Neuronal stem cell (in vitro differentiated cells): Measurements from ENCODE around the gene STK32B. TPM values are rescaled to one million over a fixed set of nuclear protein-coding genes. Genes with fewer than 3 reads are reported as not detected.

ENCODE experiments used
- DNase-seq: peaks from one replicate; pipeline ENCODE4 v3.0.0-alpha.2; 2013; ENCODE audit warnings: low spot score
- H2AFZ ChIP-seq: one replicate; pipeline ENCODE4 v1.6.1; 2013; ENCODE audit warnings: mild to moderate bottlenecking, low read length, inconsistent platforms
- H2AK5ac ChIP-seq: 2 replicates; pipeline ENCODE4 v1.6.1; 2013; ENCODE audit warnings: low read depth, mild to moderate bottlenecking, inconsistent platforms, low read length, moderate library complexity, mixed read lengths
- H2BK120ac ChIP-seq: 2 replicates; pipeline ENCODE4 v1.6.1; 2013; ENCODE audit warnings: low read depth, mild to moderate bottlenecking, inconsistent platforms, low read length, moderate library complexity, mixed read lengths
- H2BK12ac ChIP-seq: one replicate; pipeline ENCODE4 v1.6.1; 2013; ENCODE audit warnings: low read length, inconsistent platforms
- H2BK15ac ChIP-seq: 2 replicates; pipeline ENCODE4 v1.6.1; 2013; ENCODE audit warnings: mild to moderate bottlenecking, low read length, inconsistent platforms, mixed read lengths
- H2BK5ac ChIP-seq: one replicate; pipeline ENCODE4 v1.6.1; 2013; ENCODE audit warnings: inconsistent platforms, mild to moderate bottlenecking, low read length, moderate library complexity
- H3K14ac ChIP-seq: one replicate; pipeline ENCODE4 v1.6.1; 2013; ENCODE audit warnings: low read length, inconsistent platforms
- H3K18ac ChIP-seq: 2 replicates; pipeline ENCODE4 v1.6.1; 2013; ENCODE audit warnings: low read length, inconsistent platforms
- H3K23ac ChIP-seq: 2 replicates; pipeline ENCODE4 v1.6.1; 2013; ENCODE audit warnings: low read depth, mild to moderate bottlenecking, mixed read lengths, low read length, inconsistent platforms; ENCODE audit not compliant: poor library complexity
- H3K27ac ChIP-seq: replicated peaks from 3 replicates; pipeline ENCODE4 v1.5.1; 2013; ENCODE audit warnings: low read length, inconsistent platforms
- H3K27me3 ChIP-seq, 3 experiments: 2 replicates each; pipeline ENCODE4 v1.6.1; 2013; ENCODE audit warnings: low read length in 3 of 3, mild to moderate bottlenecking in 2 of 3, inconsistent platforms in 1 of 3, low read depth in 1 of 3, mixed read lengths in 1 of 3, moderate library complexity in 1 of 3; ENCODE audit not compliant: control insufficient read depth in 3 of 3, insufficient read depth in 3 of 3
- H3K36me3 ChIP-seq, 2 donors: replicated peaks in 1 of 2; 2 replicates each; pipeline ENCODE4 v1.6.1; 2013; ENCODE audit warnings: low read length in 2 of 2; ENCODE audit not compliant: control insufficient read depth in 2 of 2, insufficient read depth in 2 of 2
- H3K4ac ChIP-seq: 2 replicates; pipeline ENCODE4 v1.6.1; 2013; ENCODE audit warnings: inconsistent platforms, mild to moderate bottlenecking, low read length, moderate library complexity
- H3K4me1 ChIP-seq, 2 donors: 1 replicate in 1 of 2; 2 replicates in 1 of 2; pipeline ENCODE4 v1.6.1; 2013; ENCODE audit warnings: low read length in 2 of 2, low read depth in 1 of 2; ENCODE audit not compliant: control insufficient read depth in 2 of 2, insufficient read depth in 1 of 2
- H3K4me2 ChIP-seq: one replicate; pipeline ENCODE4 v1.6.1; 2013; ENCODE audit warnings: mild to moderate bottlenecking, low read length, inconsistent platforms; ENCODE audit not compliant: insufficient read depth, poor library complexity, severe bottlenecking
- H3K4me3 ChIP-seq, 2 donors: 2 replicates each; pipeline ENCODE4 v1.5.1; 2013; ENCODE audit warnings: low read length in 2 of 2, mild to moderate bottlenecking in 2 of 2, inconsistent platforms in 1 of 2, moderate library complexity in 1 of 2
- H3K79me1 ChIP-seq: one replicate; pipeline ENCODE4 v1.6.1; 2013; ENCODE audit warnings: low read depth, mild to moderate bottlenecking, inconsistent platforms, low read length, moderate library complexity
- H3K9ac ChIP-seq: one replicate; pipeline ENCODE4 v1.6.1; 2013; ENCODE audit warnings: mild to moderate bottlenecking, low read depth, low read length, inconsistent platforms; ENCODE audit not compliant: poor library complexity
- H3K9me3 ChIP-seq, 2 donors: replicated peaks in 1 of 2; 2 replicates each; pipeline versions ENCODE3 to v1.6.1; 2013; ENCODE audit warnings: low read length in 2 of 2, mild to moderate bottlenecking in 2 of 2, inconsistent platforms in 1 of 2, low read depth in 1 of 2, mixed read lengths in 1 of 2, moderate library complexity in 1 of 2; ENCODE audit not compliant: control insufficient read depth in 2 of 2, insufficient read depth in 1 of 2
- H4K8ac ChIP-seq: one replicate; pipeline ENCODE4 v1.6.1; 2013; ENCODE audit warnings: low read depth, mild to moderate bottlenecking, inconsistent platforms, low read length, moderate library complexity
- H4K91ac ChIP-seq: one replicate; pipeline ENCODE4 v1.6.1; 2013; ENCODE audit warnings: low read length, low read depth, mild to moderate bottlenecking, inconsistent platforms; ENCODE audit not compliant: poor library complexity
- WGBS, 2 donors: extraction: QIAGEN DNeasy Blood & Tissue Kit; methylation state at CpG; one replicate each; pipeline ENCODE4 v1.1.7; 2013; ENCODE audit warnings: missing lambda C conversion rate in 2 of 2, mixed read lengths in 1 of 2; ENCODE audit not compliant: insufficient read length in 2 of 2, insufficient replicate concordance in 1 of 2; ENCODE audit errors: extremely low coverage in 2 of 2; 5-methylcytosine and 5-hydroxymethylcytosine counted together
- small RNA-seq: library from polyadenylated mRNA; stranded (forward); fragments of <200 nt; extraction: miRNeasy Mini kit (QIAGEN cat#:217004); gene quantifications from one replicate; pipeline ENCODE3, GENCODE V24; 2013; ENCODE audit not compliant: insufficient read depth

STK32B gene

GRCh38 chr4:5547651-5548249 lies 496.5 kb downstream of the STK32B start:
- Histone ChIP-seq H3K9ac (no peak overlapping the region), H3K9me3 (peaks cover 0 to 8% of the 10 kb centered on the region in 2 donors), H3K79me1 (no peaks in the 10 kb centered on the region), H2BK5ac (no peak overlapping the region), H3K27me3 (no peaks in the 10 kb centered on the region), H2AFZ (no peak overlapping the region), H3K4ac (no peak overlapping the region), H3K36me3 (no peaks in the 10 kb centered on the region), H3K4me2 (no peak overlapping the region), H3K23ac (no peak overlapping the region), H3K27ac (no peak overlapping the region), H3K14ac (no peak overlapping the region), H2AK5ac (no peak overlapping the region), H3K4me3 (no peak overlapping the region), H2BK12ac (no peak overlapping the region), H3K4me1 (no peaks in the 10 kb centered on the region), H3K18ac (no peak overlapping the region), H4K91ac (no peak overlapping the region), H2BK120ac (no peak overlapping the region), H4K8ac (no peak overlapping the region), H2BK15ac (no peak overlapping the region)
- WGBS, 2 donors = no CpG with 5 or more reads among the region's 12 CpGs
- no peak for DNase-seq

Small RNA genes lying within 50 kb of the gene (small RNA-seq; reads per million reads assigned to genes)
- gene RF00019 = not detected
